Caco-2 (cell line): Measurements from ENCODE around the gene ICAM1. TPM values are rescaled to one million over a fixed set of nuclear protein-coding genes. Genes with fewer than 3 reads are reported as not detected.

Experiments
- BruUV-seq: library from RNA; stranded (reverse); fragments of 400-500 nt; replicated peaks from 2 replicates; lab custom pipeline; 2021; lab: Mats Ljungman, UMichigan
- CTCF ChIA-PET: fragments of 300-600 bp; sonication (Branson Sonifier 250); formaldehyde crosslinking; loops from one replicate; lab custom pipeline; 2022; ENCODE audit warnings: antibody characterized with exemption; lab: Charles Lee
- POLR2A ChIA-PET: fragments of 300-600 bp; sonication (Branson Sonifier 250); formaldehyde crosslinking; loops from one replicate; lab custom pipeline; 2022; ENCODE audit warnings: antibody characterized with exemption; lab: Charles Lee
- DNase-seq, 2 experiments: peaks; one replicate each; pipeline versions ENCODE4 v3.0.0 to v3.0.0-alpha.2; 2020 to 2022
- H3K27me3 ChIP-seq: replicated peaks from 2 replicates; pipeline ENCODE4 v1.6.0; 2011; ENCODE audit warnings: low read length; ENCODE audit not compliant: control insufficient read depth, insufficient read depth
- H3K36me3 ChIP-seq: 2 replicates; pipeline ENCODE4 v1.5.1; 2011; ENCODE audit warnings: low read length; ENCODE audit not compliant: control insufficient read depth, insufficient read depth
- H3K4me1 ChIP-seq: fragments of 250-450 bp; sonication (Bioruptor Pico); 2 replicates; pipeline ENCODE4 v1.5.1; 2020; ENCODE audit warnings: mild to moderate bottlenecking
- H3K4me3 ChIP-seq: 2 replicates; pipeline ENCODE4 v1.5.1; 2011; ENCODE audit warnings: low read depth, mild to moderate bottlenecking, control low read depth, low read length
- H3K9me3 ChIP-seq: fragments of 250-450 bp; sonication (Bioruptor Pico); 2 replicates; pipeline ENCODE4 v1.5.1; 2020; ENCODE audit warnings: mild to moderate bottlenecking, moderate library complexity
- H3K27ac Mint-ChIP-seq: one replicate; pipeline ENCODE4 v1.8.0; 2022; ENCODE audit warnings: mixed read lengths; ENCODE audit not compliant: unreplicated experiment
- H3K27me3 Mint-ChIP-seq: one replicate; pipeline ENCODE4 v1.8.0; 2022; ENCODE audit warnings: mixed read lengths; ENCODE audit not compliant: insufficient read depth, unreplicated experiment
- H3K36me3 Mint-ChIP-seq: one replicate; pipeline ENCODE4 v1.8.0; 2022; ENCODE audit warnings: mild to moderate bottlenecking, mixed read lengths; ENCODE audit not compliant: insufficient read depth, unreplicated experiment
- H3K4me1 Mint-ChIP-seq: one replicate; pipeline ENCODE4 v1.8.0; 2022; ENCODE audit warnings: low read depth, mixed read lengths; ENCODE audit not compliant: unreplicated experiment
- H3K4me3 Mint-ChIP-seq: one replicate; pipeline ENCODE4 v1.8.0; 2022; ENCODE audit warnings: mild to moderate bottlenecking, moderate library complexity, mixed read lengths; ENCODE audit not compliant: unreplicated experiment
- H3K9me3 Mint-ChIP-seq: one replicate; pipeline ENCODE4 v1.8.0; 2022; ENCODE audit warnings: mixed read lengths; ENCODE audit not compliant: unreplicated experiment
- intact Hi-C: fragments of 100-400 bp; cut with micrococcal nuclease; formaldehyde crosslinking; loops from one replicate; pipeline ENCODE4 v1.10.0; 2022; ENCODE audit not compliant: unreplicated experiment
- total RNA-seq: library from RNA; stranded (reverse); gene quantifications from 2 replicates; pipeline ENCODE4 v1.2.3, GENCODE V29; 2022
- TF ChIP-seq, protein P1 (sequence below), 2 experiments: fragments of 200-600 bp in 1 of 2; IDR thresholded peaks; 1 replicate in 1 of 2; 2 replicates in 1 of 2; pipeline versions ENCODE4 v1.5.1 to v1.8.0; 2011 to 2022; ENCODE audit warnings: antibody characterized with exemption in 1 of 2, control low read depth in 1 of 2, inconsistent platforms in 1 of 2, low read depth in 1 of 2, low read length in 1 of 2, mild to moderate bottlenecking in 1 of 2, moderate library complexity in 1 of 2; ENCODE audit not compliant: insufficient read depth in 1 of 2, severe bottlenecking in 1 of 2, unreplicated experiment in 1 of 2

ICAM1 gene
- total RNA-seq, 1 experiment from 2014 or later: 15.7 TPM

DNA sequence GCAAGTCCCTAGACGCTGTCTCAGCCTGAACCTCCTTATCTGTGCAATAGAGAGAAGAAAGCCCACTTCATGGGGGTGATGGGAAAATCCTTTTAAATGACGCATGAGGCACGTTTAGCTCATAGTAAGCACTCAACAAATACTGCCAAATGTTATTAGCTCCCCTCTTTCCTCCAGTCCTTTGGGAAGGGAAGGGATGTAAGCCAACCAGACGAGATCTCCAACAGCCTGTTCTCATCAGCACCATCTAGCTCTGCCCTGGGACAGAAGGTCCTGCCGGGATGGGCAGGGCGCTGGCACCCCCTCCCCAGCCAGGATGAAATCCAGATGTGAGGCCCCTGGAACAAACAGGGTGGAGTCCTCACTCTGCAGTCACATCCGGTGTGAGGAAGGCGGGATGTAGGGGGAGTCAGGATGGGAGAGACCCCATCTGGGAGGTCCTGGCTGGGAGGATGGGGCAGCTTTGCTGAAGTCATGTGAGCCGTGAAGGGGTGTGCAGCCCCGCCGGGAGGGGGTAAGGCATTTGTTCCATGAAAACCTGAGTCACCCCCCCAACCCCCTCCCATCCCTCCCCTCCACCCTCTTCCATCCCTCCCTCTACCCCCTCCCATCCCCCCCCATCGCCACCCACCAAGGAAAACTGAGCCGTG, 44.4 kb upstream of the ICAM1 start:
- no peak overlapping the region for H3K4me3 Mint-ChIP-seq
- peaks cover 19% of the 10 kb centered on the region for H3K36me3 Mint-ChIP-seq
- H3K4me1 Mint-ChIP-seq: no peaks in the 10 kb centered on the region
- BruUV-seq: no TSS peak
- no peaks in the 10 kb centered on the region for H3K36me3 ChIP-seq
- no peaks in the 10 kb centered on the region for H3K9me3 Mint-ChIP-seq
- POLR2A ChIA-PET: no interaction called here
- intact Hi-C loops: no loop called here
- H3K27me3 ChIP-seq: no peaks in the 10 kb centered on the region
- no peaks in the 10 kb centered on the region for H3K27me3 Mint-ChIP-seq
- CTCF ChIA-PET: no interaction called here
- H3K4me3 ChIP-seq: no peak overlapping the region
- TF ChIP-seq, protein P1, sequence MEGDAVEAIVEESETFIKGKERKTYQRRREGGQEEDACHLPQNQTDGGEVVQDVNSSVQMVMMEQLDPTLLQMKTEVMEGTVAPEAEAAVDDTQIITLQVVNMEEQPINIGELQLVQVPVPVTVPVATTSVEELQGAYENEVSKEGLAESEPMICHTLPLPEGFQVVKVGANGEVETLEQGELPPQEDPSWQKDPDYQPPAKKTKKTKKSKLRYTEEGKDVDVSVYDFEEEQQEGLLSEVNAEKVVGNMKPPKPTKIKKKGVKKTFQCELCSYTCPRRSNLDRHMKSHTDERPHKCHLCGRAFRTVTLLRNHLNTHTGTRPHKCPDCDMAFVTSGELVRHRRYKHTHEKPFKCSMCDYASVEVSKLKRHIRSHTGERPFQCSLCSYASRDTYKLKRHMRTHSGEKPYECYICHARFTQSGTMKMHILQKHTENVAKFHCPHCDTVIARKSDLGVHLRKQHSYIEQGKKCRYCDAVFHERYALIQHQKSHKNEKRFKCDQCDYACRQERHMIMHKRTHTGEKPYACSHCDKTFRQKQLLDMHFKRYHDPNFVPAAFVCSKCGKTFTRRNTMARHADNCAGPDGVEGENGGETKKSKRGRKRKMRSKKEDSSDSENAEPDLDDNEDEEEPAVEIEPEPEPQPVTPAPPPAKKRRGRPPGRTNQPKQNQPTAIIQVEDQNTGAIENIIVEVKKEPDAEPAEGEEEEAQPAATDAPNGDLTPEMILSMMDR (IDR thresholded peaks at IDR 0.05; ENCODE audit: insufficient read depth in 1 of 2, low read depth in 1 of 2, low read length in 1 of 2, severe bottlenecking in 1 of 2, unreplicated experiment in 1 of 2): no peak
- DNase-seq: no peak
- H3K4me1 ChIP-seq: no peaks in the 10 kb centered on the region
- H3K27ac Mint-ChIP-seq: no peak overlapping the region
- H3K9me3 ChIP-seq: no peaks in the 10 kb centered on the region

DNA sequence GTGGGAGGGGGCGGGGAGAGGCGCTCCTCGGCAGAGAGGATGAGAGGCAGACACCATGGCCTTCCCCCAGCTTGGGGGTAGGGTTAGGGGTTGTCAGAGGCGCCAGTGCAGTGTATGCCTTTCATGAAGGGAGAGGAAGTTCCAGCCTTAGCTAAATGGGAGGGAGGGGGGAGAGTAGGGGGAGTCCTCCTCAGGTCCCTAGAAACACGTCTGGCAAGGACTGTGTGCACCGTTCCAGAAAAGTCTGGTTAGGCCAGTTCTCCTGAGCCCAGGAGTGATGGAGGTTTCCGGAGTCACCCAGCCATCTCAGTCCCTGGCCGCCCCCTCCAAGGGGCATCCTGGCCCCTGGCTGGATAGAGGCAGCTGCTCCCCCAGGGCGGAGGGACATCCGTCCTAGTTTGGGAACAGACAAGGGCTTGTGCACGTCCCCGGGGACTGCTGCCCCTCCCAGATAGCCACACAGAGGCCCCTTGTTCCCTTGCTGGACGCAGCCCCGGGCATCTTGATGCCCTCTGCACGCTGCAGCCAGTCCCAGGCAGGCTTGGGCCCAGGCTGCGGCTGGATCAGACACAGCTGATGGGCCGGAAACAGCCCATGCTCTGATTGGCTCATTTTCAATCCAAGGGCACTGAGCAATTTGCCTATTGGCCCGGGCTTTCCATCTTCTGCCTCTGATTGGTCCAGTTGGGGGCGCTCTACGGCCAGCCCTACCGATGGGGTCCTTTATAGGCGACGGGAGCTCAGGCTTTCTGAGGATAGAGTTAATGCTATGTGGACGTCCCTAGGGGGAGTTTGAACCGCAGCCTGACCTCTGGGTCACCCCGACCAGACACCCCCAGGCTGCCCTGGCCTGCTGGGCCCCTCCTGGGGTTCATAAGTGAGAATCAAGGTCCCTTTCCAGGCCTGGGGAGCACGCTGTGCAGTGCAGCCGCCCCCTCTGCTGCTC, 43.6 kb upstream of the ICAM1 start:
- intact Hi-C loops: no loop called here
- Histone ChIP-seq H3K36me3 (no peaks in the 10 kb centered on the region), H3K4me3 (no peak overlapping the region), H3K9me3 (no peaks in the 10 kb centered on the region), H3K27me3 (no peaks in the 10 kb centered on the region), H3K4me1 (0 out of 2 replicates have a peak, but pooled peaks cover 6% of the 10 kb centered on the region)
- DNase-seq: no peak
- Mint-ChIP-seq H3K4me1 (no peaks in the 10 kb centered on the region), H3K27me3 (no peaks in the 10 kb centered on the region), H3K36me3 (peaks cover 20% of the 10 kb centered on the region), H3K9me3 (no peaks in the 10 kb centered on the region), H3K4me3 (no peak overlapping the region), H3K27ac (no peak overlapping the region)
- POLR2A ChIA-PET: no interaction called here
- no TSS peak for BruUV-seq
- TF ChIP-seq, protein P1 (IDR thresholded peaks at IDR 0.05; ENCODE audit: insufficient read depth in 1 of 2, low read depth in 1 of 2, low read length in 1 of 2, severe bottlenecking in 1 of 2, unreplicated experiment in 1 of 2): no peak
- CTCF ChIA-PET: no interaction called here

DNA sequence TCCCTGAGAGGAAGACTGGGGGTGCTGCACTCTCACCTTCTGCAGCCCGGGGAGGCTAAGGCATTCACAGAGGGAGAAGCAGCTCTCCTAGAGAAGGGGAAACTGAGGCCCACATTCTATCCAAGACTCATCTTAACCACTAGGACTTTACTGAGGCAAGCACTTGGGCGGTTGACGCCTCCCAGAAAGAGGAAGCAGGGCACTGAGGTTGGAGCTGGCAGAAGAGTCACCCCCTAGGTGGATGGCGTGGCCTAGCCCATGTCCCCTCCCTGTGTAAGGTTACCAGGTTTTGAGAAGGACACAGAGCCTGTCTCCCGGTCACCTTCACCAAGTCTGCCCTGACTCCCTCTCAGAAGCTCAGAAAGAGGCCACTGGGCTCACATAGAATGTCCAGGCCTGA, 42.5 kb upstream of the ICAM1 start:
- no peak overlapping the region for H3K4me3 Mint-ChIP-seq
- H3K4me1 Mint-ChIP-seq: no peaks in the 10 kb centered on the region
- POLR2A ChIA-PET: no interaction called here
- Histone ChIP-seq H3K36me3 (no peaks in the 10 kb centered on the region), H3K9me3 (no peaks in the 10 kb centered on the region), H3K4me3 (no peak overlapping the region), H3K4me1 (0 out of 2 replicates have a peak, but pooled peaks cover 6% of the 10 kb centered on the region), H3K27me3 (no peaks in the 10 kb centered on the region)
- intact Hi-C loops: no loop called here
- peaks cover 14% of the 10 kb centered on the region for H3K36me3 Mint-ChIP-seq
- no peaks in the 10 kb centered on the region for H3K9me3 Mint-ChIP-seq
- DNase-seq: no peak
- CTCF ChIA-PET: interaction anchor here (0.5 to 2.1 kb wide), 3 partner anchors 22 to 83 kb away, joined by 4 to 8 read pairs (median 6); no protein-coding TSS in a partner anchor
- no peaks in the 10 kb centered on the region for H3K27me3 Mint-ChIP-seq
- no TSS peak for BruUV-seq
- TF ChIP-seq, protein P1 (IDR thresholded peaks at IDR 0.05; ENCODE audit: insufficient read depth in 1 of 2, low read depth in 1 of 2, low read length in 1 of 2, severe bottlenecking in 1 of 2, unreplicated experiment in 1 of 2): no peak
- H3K27ac Mint-ChIP-seq: no peak overlapping the region
